Measurements from ENCODE around the gene RPGRIP1L.

DNA sequence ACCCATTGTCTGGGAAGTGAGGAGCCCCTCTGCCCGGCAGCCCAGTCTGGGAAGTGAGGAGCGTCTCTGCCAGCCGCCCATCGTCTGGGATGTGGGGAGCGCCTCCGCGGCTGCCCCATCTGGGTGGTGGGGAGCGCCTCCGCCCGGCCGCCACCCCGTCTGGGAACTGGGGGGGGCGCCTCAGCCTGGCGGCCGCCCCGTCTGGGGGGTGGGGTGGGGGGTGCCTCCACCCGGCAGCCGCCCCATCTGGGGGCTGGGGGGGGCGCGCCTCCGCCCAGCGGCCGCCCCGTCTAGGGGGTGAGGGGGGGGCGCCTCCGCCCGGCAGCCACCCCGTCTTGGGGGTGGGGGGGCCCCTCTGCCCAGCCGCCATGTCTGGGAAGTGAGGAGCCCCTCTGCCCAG, 78.4 kb downstream of the RPGRIP1L start:
- no peak for TF ChIP-seq EP300 (IDR thresholded peaks at IDR 0.05)
- TF ChIP-seq POLR2A (IDR thresholded peaks at IDR 0.05) = no peak

All from tibial nerve (tissue), 3 donors.